ENCODE results near the gene LLGL1.

- no peak for TF ChIP-seq POLR2A (IDR thresholded peaks at IDR 0.05)
- TF ChIP-seq CTCF (IDR thresholded peaks at IDR 0.05 in 4 of 5, conservative IDR thresholded peaks at IDR 0.05 in 1 of 5) = no peak
These were observed 24.8 kb downstream of the LLGL1 start for GRCh38 chr17:18250259-18250658.
